ENCODE results near the gene DAP3. TPM values are rescaled to one million over a fixed set of nuclear protein-coding genes. Genes with fewer than 3 reads are reported as not detected.
"Not testable (repeated sequence)": the region's sequence is repeated elsewhere in the genome, so short reads cannot be mapped to it uniquely, and the experiment has no call there.

DAP3 gene
- total RNA-seq, 6 donors from 2014 or later, result 60.8 to 233 (median 100) TPM

- DNase-seq (no peak), ATAC-seq (ENCODE audit: low FRiP score in 2 of 2) (no peak)
- Histone ChIP-seq H3K4me3 (no peak overlapping the region), H3K27me3 (no peaks in the 10 kb centered on the region), H3K9me3 (no peaks in the 10 kb centered on the region), H3K36me3 (peaks cover 0 to 15% (median 3%) of the 10 kb centered on the region in 4 donors), H3K27ac (no peak overlapping the region), H3K4me1 (peaks cover 13 to 37% (median 21%) of the 10 kb centered on the region in 4 donors)
- WGBS, 2 donors, result 89 to 90% methylated on average over 7 of the region's 7 CpGs
- TF ChIP-seq POLR2AphosphoS5 (IDR thresholded peaks at IDR 0.05), result no peak
- no peak for TF ChIP-seq POLR2A (IDR thresholded peaks at IDR 0.05)
- no peak for TF ChIP-seq EP300 (IDR thresholded peaks at IDR 0.05)
- TF ChIP-seq CTCF (IDR thresholded peaks at IDR 0.05), result no peak
Measured at GRCh38 chr1:155694167-155694566, 5.3 kb downstream of the DAP3 start.

- TF ChIP-seq POLR2AphosphoS5 (IDR thresholded peaks at IDR 0.05) (no peak), CTCF (IDR thresholded peaks at IDR 0.05) (no peak), EP300 (IDR thresholded peaks at IDR 0.05) (no peak), POLR2A (IDR thresholded peaks at IDR 0.05) (no peak)
- no peak overlapping the region for H3K27ac ChIP-seq
Measured at GRCh38 chr1:155695072-155695471, 6.2 kb downstream of the DAP3 start.

DNA sequence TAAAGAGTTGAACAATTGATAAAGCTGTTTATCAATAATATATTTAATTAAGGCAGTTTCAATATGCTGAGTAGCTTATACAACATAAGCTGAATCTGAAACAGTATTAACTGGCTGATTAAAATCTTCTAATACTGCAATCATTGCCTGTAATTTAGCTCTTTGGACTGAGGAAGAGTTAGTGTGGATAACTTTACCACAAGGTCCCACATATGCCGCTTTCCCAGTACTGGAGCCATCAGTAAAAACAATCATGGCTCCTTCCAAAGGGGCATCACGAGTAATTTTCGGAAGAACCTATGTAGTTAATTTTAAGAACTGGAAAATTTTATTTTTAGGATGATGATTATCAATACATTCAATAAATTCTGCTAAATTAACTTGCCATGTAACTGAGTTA lies 6.7 kb downstream of the DAP3 start:
- H3K4me1 ChIP-seq, result peaks cover under 1 to 24% (median 10%) of the 10 kb centered on the region in 4 donors
- H3K27ac ChIP-seq, result no peak overlapping the region
- DNase-seq (no peak), ATAC-seq (ENCODE audit: low FRiP score in 2 of 2) (no peak)
- no peaks in the 10 kb centered on the region for H3K27me3 ChIP-seq
- TF ChIP-seq EP300 (IDR thresholded peaks at IDR 0.05) (no peak), POLR2AphosphoS5 (IDR thresholded peaks at IDR 0.05) (no peak), POLR2A (IDR thresholded peaks at IDR 0.05) (no peak), CTCF (IDR thresholded peaks at IDR 0.05) (no peak)
- H3K9me3 ChIP-seq, result no peaks in the 10 kb centered on the region
- WGBS, 2 donors, result 96 to 99% methylated on average over 3 of the region's 3 CpGs
- no peak overlapping the region for H3K4me3 ChIP-seq
- H3K36me3 ChIP-seq, result peaks cover 0 to 15% (median 3%) of the 10 kb centered on the region in 4 donors

More at GRCh38 chr1:155695072-155695471, 6.2 kb downstream of the DAP3 start:
- no peaks in the 10 kb centered on the region for H3K27me3 ChIP-seq
- H3K4me1 ChIP-seq, result peaks cover 6 to 29% (median 14%) of the 10 kb centered on the region in 4 donors
- peaks cover 0 to 15% (median 3%) of the 10 kb centered on the region in 4 donors for H3K36me3 ChIP-seq
- DNase-seq, result no peak
- H3K9me3 ChIP-seq, result no peaks in the 10 kb centered on the region
- WGBS, 2 donors, result 29 to 55% methylated on average over 4 of the region's 4 CpGs
- H3K4me3 ChIP-seq, result no peak overlapping the region
- peak in 1 of 2 donors; percentile 57 for ATAC-seq (ENCODE audit: low FRiP score in 2 of 2)

DNA sequence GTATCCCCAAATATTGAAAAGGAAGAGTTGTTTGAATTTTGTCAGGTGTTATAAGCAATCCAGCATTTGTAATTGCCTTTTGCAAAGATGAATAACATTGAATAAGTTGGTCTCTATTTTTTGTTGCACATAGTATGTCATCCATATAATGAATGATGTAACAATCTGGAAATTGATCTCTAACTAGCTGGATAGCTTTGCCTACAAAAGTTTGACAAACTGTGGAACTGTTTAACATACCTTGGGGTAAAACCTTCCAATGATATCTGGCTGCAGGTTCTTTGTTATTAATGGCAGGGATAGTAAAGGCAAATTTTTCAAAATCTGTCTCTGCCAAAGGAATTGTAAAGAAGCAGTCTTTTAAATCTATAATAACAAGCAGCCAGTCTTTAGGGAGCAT lies 7.6 kb downstream of the DAP3 start:
- H3K36me3 ChIP-seq, result peaks cover 0 to 9% (median 3%) of the 10 kb centered on the region in 4 donors
- H3K27me3 ChIP-seq, result no peaks in the 10 kb centered on the region
- DNase-seq (no peak), ATAC-seq (ENCODE audit: low FRiP score in 2 of 2) (no peak)
- no peak overlapping the region for H3K27ac ChIP-seq
- H3K4me1 ChIP-seq, result peaks cover 0 to 14% (median 10%) of the 10 kb centered on the region in 4 donors
- H3K4me3 ChIP-seq, result no peak overlapping the region
- H3K9me3 ChIP-seq, result no peaks in the 10 kb centered on the region
- TF ChIP-seq POLR2AphosphoS5 (IDR thresholded peaks at IDR 0.05) (no peak), CTCF (IDR thresholded peaks at IDR 0.05) (no peak), POLR2A (IDR thresholded peaks at IDR 0.05) (no peak), EP300 (IDR thresholded peaks at IDR 0.05) (no peak)

DNA sequence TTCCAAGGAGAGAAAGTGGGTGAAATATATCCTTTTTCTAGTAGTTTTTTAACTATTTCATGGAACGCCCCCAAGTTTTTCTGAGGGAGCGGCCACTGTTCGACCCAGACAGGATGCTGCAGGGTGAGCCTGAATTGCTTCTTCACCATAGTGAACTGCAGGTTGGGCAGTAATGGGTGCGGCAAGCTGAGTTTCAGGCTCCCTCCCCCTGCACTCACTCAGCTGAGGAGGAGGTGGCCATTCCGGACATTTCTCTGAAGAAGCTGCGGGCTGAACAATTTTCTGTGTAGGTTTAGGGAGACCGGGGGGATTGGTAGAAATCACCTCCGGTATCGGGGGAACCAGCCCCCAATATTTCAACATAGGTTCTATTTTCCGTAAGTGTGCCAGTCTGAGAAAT lies 8.2 kb downstream of the DAP3 start:
- no peaks in the 10 kb centered on the region for H3K9me3 ChIP-seq
- TF ChIP-seq EP300 (IDR thresholded peaks at IDR 0.05) (no peak), CTCF (IDR thresholded peaks at IDR 0.05) (no peak)
- ATAC-seq (ENCODE audit: low FRiP score in 2 of 2) (no peak), DNase-seq (no peak)
- H3K27me3 ChIP-seq, result no peaks in the 10 kb centered on the region
- H3K4me1 ChIP-seq, result peaks cover 1 to 14% (median 9%) of the 10 kb centered on the region in 4 donors
- WGBS, 2 donors, result 95 to 97% methylated on average over 10 of the region's 10 CpGs
- H3K4me3 ChIP-seq, result no peak overlapping the region
- peaks cover 0 to 4% (median under 1%) of the 10 kb centered on the region in 4 donors for H3K36me3 ChIP-seq
- no peak overlapping the region for H3K27ac ChIP-seq

GRCh38 chr1:155697616-155698015 lies 8.7 kb downstream of the DAP3 start:
- H3K4me1 ChIP-seq, result peaks cover 3 to 14% (median 9%) of the 10 kb centered on the region in 4 donors
- not testable (repeated sequence) for H3K27me3 ChIP-seq; ATAC-seq (ENCODE audit: low FRiP score in 2 of 2); DNase-seq; H3K36me3 ChIP-seq; H3K4me3 ChIP-seq; H3K9me3 ChIP-seq; H3K27ac ChIP-seq
- 93 to 96% methylated on average over 11 of the region's 11 CpGs for WGBS, 2 donors

Data from upper lobe of left lung (tissue), 6 donors.